Neutrophil (primary cell): ENCODE measurements around the gene NR5A1.

Source experiments
- H3K27ac ChIP-seq: fragments of 200-600 bp; sonication (generic); 2 replicates; pipeline ENCODE4 v1.5.1; 2016; ENCODE audit warnings: mild to moderate bottlenecking, moderate library complexity
- H3K27me3 ChIP-seq: fragments of 200-600 bp; sonication (generic); 2 replicates; pipeline ENCODE4 v1.6.0; 2016; ENCODE audit warnings: mild to moderate bottlenecking
- H3K36me3 ChIP-seq: fragments of 200-600 bp; sonication (generic); 2 replicates; pipeline ENCODE4 v1.5.1; 2017
- H3K4me1 ChIP-seq, 2 experiments: fragments of 200-600 bp in 1 of 2; sonication (generic) in 1 of 2; 1 replicate in 1 of 2; 2 replicates in 1 of 2; pipeline versions ENCODE4 v1.5.1 to v1.6.1; 2013 to 2016; ENCODE audit warnings: low read depth in 1 of 2, low read length in 1 of 2, mild to moderate bottlenecking in 1 of 2, moderate library complexity in 1 of 2; ENCODE audit not compliant: control insufficient read depth in 1 of 2, insufficient read depth in 1 of 2
- H3K4me3 ChIP-seq, 2 experiments: fragments of 200-600 bp in 1 of 2; sonication (generic) in 1 of 2; 1 replicate in 1 of 2; 2 replicates in 1 of 2; pipeline ENCODE4 v1.5.1; 2013 to 2016; ENCODE audit warnings: low read depth in 1 of 2, low read length in 1 of 2, mild to moderate bottlenecking in 1 of 2, moderate library complexity in 1 of 2
- H3K9me3 ChIP-seq: fragments of 200-600 bp; sonication (generic); 2 replicates; pipeline ENCODE4 v1.5.1; 2016
- TF ChIP-seq, protein P1 (sequence below): fragments of 200-600 bp; sonication (generic); IDR thresholded peaks from 2 replicates; pipeline ENCODE4 v1.5.1; 2016; ENCODE audit warnings: antibody characterized with exemption

Gene NR5A1

DNA sequence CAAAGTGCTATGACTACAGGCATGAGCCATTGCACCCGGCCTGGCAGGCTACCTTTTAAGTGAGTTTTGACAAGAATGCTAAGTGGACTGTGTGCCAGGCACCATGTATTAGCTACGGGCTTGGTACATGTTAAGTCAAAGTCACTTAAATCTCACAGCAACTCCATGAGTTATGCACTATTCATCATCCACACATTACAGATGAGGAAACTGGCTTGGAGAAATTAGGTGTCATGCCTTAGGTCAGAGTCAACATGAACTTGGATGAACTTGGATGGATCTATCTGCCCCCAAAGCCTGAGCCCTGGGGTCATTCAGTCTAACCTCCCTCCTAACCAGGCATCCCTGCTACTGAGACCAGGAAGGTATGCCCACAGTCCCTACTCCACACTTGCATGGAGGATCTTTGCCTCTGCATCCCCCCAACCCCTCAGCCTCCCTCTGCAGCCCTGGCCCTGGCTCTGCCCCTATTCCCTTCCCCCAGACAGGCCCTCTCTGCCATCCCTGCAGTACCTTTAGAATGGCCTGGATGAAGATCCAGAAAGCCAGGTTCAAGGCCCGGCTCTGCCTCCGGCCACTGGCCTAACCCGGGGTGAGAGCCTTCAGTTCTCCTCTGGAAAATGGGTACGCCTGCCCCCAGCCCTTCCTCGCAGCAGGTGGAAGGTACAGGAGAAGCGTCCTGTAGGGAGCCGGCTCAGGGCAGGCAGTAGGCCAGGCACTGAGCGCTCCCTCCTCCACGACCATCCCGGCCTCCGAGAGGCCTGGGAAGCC lies 57.6 kb downstream of the NR5A1 start:
- Histone ChIP-seq H3K36me3 (no peaks in the 10 kb centered on the region), H3K27ac (no peak overlapping the region), H3K4me3 (no peak overlapping the region), H3K4me1 (peaks cover 0 to 6% of the 10 kb centered on the region in 2 experiments), H3K27me3 (peaks cover 63% of the 10 kb centered on the region), H3K9me3 (no peaks in the 10 kb centered on the region)
- TF ChIP-seq, protein P1, sequence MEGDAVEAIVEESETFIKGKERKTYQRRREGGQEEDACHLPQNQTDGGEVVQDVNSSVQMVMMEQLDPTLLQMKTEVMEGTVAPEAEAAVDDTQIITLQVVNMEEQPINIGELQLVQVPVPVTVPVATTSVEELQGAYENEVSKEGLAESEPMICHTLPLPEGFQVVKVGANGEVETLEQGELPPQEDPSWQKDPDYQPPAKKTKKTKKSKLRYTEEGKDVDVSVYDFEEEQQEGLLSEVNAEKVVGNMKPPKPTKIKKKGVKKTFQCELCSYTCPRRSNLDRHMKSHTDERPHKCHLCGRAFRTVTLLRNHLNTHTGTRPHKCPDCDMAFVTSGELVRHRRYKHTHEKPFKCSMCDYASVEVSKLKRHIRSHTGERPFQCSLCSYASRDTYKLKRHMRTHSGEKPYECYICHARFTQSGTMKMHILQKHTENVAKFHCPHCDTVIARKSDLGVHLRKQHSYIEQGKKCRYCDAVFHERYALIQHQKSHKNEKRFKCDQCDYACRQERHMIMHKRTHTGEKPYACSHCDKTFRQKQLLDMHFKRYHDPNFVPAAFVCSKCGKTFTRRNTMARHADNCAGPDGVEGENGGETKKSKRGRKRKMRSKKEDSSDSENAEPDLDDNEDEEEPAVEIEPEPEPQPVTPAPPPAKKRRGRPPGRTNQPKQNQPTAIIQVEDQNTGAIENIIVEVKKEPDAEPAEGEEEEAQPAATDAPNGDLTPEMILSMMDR: no peak

DNA sequence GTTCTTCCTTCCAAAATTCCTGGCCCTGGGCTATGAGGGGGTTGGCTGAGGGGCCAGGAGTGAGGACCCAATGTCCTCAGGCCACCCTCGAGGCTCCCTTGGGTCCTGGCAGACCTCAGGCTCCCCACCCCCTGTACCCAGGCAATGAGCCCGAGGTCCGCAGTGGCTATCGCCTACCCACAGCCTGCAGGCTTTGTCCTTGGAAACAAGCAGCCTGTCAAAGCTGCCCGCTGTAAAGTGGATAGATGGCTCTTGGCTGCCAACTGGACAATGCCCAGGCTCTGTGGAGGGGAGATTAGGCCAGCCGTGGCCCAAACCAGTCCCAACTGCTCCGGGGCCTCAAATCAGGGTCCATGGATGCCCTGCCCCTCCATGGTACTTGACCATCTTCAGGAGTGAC lies 59.2 kb downstream of the NR5A1 start:
- H3K4me3 ChIP-seq: no peak overlapping the region
- TF ChIP-seq, protein P1: no peak
- peaks cover 0 to 3% of the 10 kb centered on the region in 2 experiments for H3K4me1 ChIP-seq
- no peaks in the 10 kb centered on the region for H3K9me3 ChIP-seq
- H3K36me3 ChIP-seq: no peaks in the 10 kb centered on the region
- H3K27ac ChIP-seq: no peak overlapping the region
- H3K27me3 ChIP-seq: peaks cover 52% of the 10 kb centered on the region

DNA sequence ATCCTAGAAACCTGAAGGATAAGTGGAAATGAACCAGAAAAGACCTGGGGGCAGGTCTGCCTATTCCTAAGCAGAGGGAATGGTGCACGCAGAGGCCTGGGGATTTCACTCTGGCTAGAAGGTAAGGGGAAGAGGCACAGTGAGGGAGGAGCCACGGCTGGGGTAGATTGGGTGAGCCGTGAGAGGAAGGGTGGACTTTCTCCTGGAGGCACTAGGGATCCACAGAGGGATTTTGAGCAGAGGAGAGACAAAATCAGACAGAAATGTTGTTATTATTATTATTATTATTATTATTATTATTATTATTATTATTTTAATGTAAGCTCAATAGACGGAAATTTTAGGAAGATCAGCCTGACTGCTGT lies 59.9 kb downstream of the NR5A1 start:
- H3K9me3 ChIP-seq: no peaks in the 10 kb centered on the region
- no peak overlapping the region for H3K27ac ChIP-seq
- H3K36me3 ChIP-seq: no peaks in the 10 kb centered on the region
- TF ChIP-seq, protein P1: no peak
- no peak overlapping the region for H3K4me3 ChIP-seq
- H3K27me3 ChIP-seq: peaks cover 51% of the 10 kb centered on the region
- peaks cover 0 to 3% of the 10 kb centered on the region in 2 experiments for H3K4me1 ChIP-seq

DNA sequence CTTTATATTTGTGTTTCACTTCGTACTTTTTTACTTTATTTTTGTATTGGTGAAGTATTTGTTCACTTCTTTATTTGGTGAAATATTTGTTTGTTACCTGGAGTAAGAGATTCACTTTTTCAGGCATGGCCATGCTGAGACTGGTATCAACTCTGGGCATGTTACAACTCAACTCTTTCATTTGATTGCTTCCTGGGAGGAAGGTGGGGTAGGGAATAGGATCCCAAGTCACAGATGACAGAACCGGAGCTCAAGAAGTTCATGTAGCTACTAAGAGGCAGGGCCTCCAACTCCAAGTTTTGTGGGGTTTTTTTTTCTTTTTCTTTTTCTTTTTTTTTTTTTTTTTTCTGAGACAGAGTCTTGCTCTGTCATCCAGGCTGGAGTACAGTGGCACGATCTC lies 63.0 kb downstream of the NR5A1 start:
- TF ChIP-seq, protein P1: no peak
- peaks cover 44% of the 10 kb centered on the region for H3K27me3 ChIP-seq
- H3K4me3 ChIP-seq: no peak overlapping the region
- no peaks in the 10 kb centered on the region for H3K36me3 ChIP-seq
- H3K9me3 ChIP-seq: no peaks in the 10 kb centered on the region
- no peak overlapping the region for H3K27ac ChIP-seq
- no peaks in the 10 kb centered on the region for H3K4me1 ChIP-seq

DNA sequence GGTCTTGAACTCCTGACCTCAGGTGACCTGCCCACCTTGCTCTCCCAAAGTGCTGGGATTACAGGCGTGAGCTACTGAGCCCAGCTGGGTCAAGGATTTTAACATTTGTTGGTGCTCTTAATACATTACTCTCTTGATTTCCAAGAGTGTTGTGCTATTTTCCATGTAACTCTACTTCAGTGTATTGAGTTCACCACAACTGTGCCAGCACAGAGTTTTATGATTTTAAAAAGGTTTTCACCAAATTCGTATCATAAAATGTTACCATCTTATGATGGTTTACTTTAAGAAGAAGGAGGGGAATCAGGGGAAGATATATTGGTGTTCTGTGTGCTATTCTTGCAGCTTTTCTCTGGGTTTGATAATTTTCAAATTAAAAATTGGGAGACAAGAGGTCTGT lies 63.6 kb downstream of the NR5A1 start:
- TF ChIP-seq, protein P1: no peak
- peaks cover 39% of the 10 kb centered on the region for H3K27me3 ChIP-seq
- no peaks in the 10 kb centered on the region for H3K9me3 ChIP-seq
- H3K36me3 ChIP-seq: no peaks in the 10 kb centered on the region
- no peak overlapping the region for H3K27ac ChIP-seq
- H3K4me3 ChIP-seq: no peak overlapping the region
- H3K4me1 ChIP-seq: no peaks in the 10 kb centered on the region
